Lower leg skin (tissue), 3 donors: ENCODE measurements around the gene FITM2.

Source experiments
- CTCF ChIP-seq, 3 donors: fragments of 450-650 bp; IDR thresholded peaks; one replicate each; pipeline ENCODE4 v1.5.1; 2016; ENCODE audit warnings: antibody characterized with exemption in 3 of 3, mild to moderate bottlenecking in 3 of 3, moderate library complexity in 2 of 3
- POLR2A ChIP-seq, 2 donors: fragments of 450-650 bp; IDR thresholded peaks; one replicate each; pipeline ENCODE4 v1.6.1; 2016 to 2017; ENCODE audit warnings: antibody characterized with exemption in 2 of 2, mild to moderate bottlenecking in 1 of 2, moderate library complexity in 1 of 2

- TF ChIP-seq POLR2A (IDR thresholded peaks at IDR 0.05) = no peak
- TF ChIP-seq CTCF (IDR thresholded peaks at IDR 0.05) = no peak
These were observed 23.3 kb upstream of the FITM2 start for GRCh38 chr20:44334306-44334705.
